A549 (cell line): ENCODE results near the gene STX1B. TPM values are rescaled to one million over a fixed set of nuclear protein-coding genes. Genes with fewer than 3 reads are reported as not detected.

ENCODE experiments used
- ATAC-seq, 2 experiments: fragments of 200-7000 bp in 1 of 2; fragments of >200 bp in 1 of 2; cut with Nextera tagmentation in 1 of 2; cut with Tn5 transposase in 1 of 2; 3 replicates each; pipeline versions ENCODE4 v1.8.0 to v1.9.1; 2018 to 2020; ENCODE audit warnings: mild to moderate bottlenecking in 1 of 2, moderate library complexity in 1 of 2
- CTCF ChIA-PET: fragments of 300-600 bp; sonication (Branson Sonifier 250); formaldehyde crosslinking; extraction: SDS; loops from one replicate; lab custom pipeline; 2021; ENCODE audit warnings: antibody characterized with exemption, inconsistent platforms; lab: Yijun Ruan, JAX
- POLR2A ChIA-PET: fragments of 350-600 bp; formaldehyde crosslinking; extraction: SDS; loops from one replicate; lab custom pipeline; 2021; ENCODE audit warnings: antibody characterized with exemption, inconsistent platforms; lab: Yijun Ruan, JAX
- DNase-seq, 2 experiments: peaks; one replicate each; pipeline versions ENCODE4 v3.0.0 to v3.0.0-alpha.2; 2011 to 2016; ENCODE audit warnings: low read depth in 1 of 2, low spot score in 1 of 2
- FAIRE-seq: peaks from 2 replicates; lab custom pipeline; 2011; peaks lifted over from hg19 to GRCh38; lab: Jason Lieb, UNC
- H3K27ac ChIP-seq, 2 experiments: fragments of >200 bp; sonication (Bioruptor Twin); formaldehyde crosslinking; 3 replicates each; pipeline ENCODE4 v1.5.1; 2016 to 2017
- H3K4me1 ChIP-seq: fragments of >200 bp; sonication (Bioruptor Twin); formaldehyde crosslinking; 3 replicates; pipeline ENCODE4 v1.6.1; 2016
- H3K4me2 ChIP-seq: fragments of >200 bp; sonication (Bioruptor Twin); formaldehyde crosslinking; 3 replicates; pipeline ENCODE4 v1.6.1; 2016
- H3K4me3 ChIP-seq: fragments of >200 bp; sonication (Bioruptor Twin); formaldehyde crosslinking; 3 replicates; pipeline ENCODE4 v1.5.1; 2016
- H3K9me3 ChIP-seq: fragments of >200 bp; sonication (Bioruptor Twin); formaldehyde crosslinking; 3 replicates; pipeline ENCODE4 v1.6.1; 2016
- ATOH8 ChIP-seq: fragments of 250-450 bp; sonication (Bioruptor Pico); IDR thresholded peaks from 2 replicates; pipeline ENCODE4 v1.5.0; 2020; ENCODE audit warnings: low read depth, mild to moderate bottlenecking, moderate library complexity
- CHD2 ChIP-seq: fragments of 150-350 bp; IDR thresholded peaks from 2 replicates; pipeline ENCODE4 v1.6.1; 2014; ENCODE audit warnings: low read length; ENCODE audit not compliant: partially characterized antibody
- CHD4 ChIP-seq: fragments of 200-600 bp; sonication (generic); IDR thresholded peaks from 2 replicates; pipeline ENCODE4 v1.6.1; 2016; ENCODE audit warnings: antibody characterized with exemption, mild to moderate bottlenecking, borderline replicate concordance
- CTCF ChIP-seq: fragments of >200 bp; sonication (Bioruptor Twin); formaldehyde crosslinking; IDR thresholded peaks from 3 replicates; pipeline ENCODE4 v1.5.1; 2016
- E2F6 ChIP-seq: IDR thresholded peaks from 2 replicates; pipeline ENCODE4 v1.6.1; 2012; ENCODE audit warnings: low read depth, borderline replicate concordance
- EHMT2 ChIP-seq: fragments of 200-600 bp; sonication (generic); IDR thresholded peaks from 2 replicates; pipeline ENCODE4 v1.6.1; 2016; ENCODE audit warnings: antibody characterized with exemption, low read depth, mild to moderate bottlenecking, moderate library complexity
- FOSB ChIP-seq: fragments of 250-450 bp; sonication (Bioruptor Pico); IDR thresholded peaks from 2 replicates; pipeline ENCODE4 v1.5.0; 2020; ENCODE audit warnings: mild to moderate bottlenecking, moderate library complexity
- FOSL2 ChIP-seq, 2 experiments: fragments of 450-650 bp in 1 of 2; fragments of >200 bp in 1 of 2; sonication (Bioruptor Twin) in 1 of 2; formaldehyde crosslinking; IDR thresholded peaks; 2 replicates each; pipeline versions ENCODE4 v1.5.0 to v1.6.1; 2016 to 2020; ENCODE audit warnings: mild to moderate bottlenecking in 1 of 2, moderate library complexity in 1 of 2
- HDAC2 ChIP-seq: fragments of 200-600 bp; sonication (generic); IDR thresholded peaks from 2 replicates; pipeline ENCODE4 v1.6.1; 2016
- HMGXB4 ChIP-seq: fragments of 250-450 bp; sonication (Bioruptor Pico); IDR thresholded peaks from 2 replicates; pipeline ENCODE4 v1.5.0; 2021; ENCODE audit warnings: mild to moderate bottlenecking, moderate library complexity, borderline replicate concordance
- HOXB5 ChIP-seq: fragments of 250-450 bp; sonication (Bioruptor Pico); IDR thresholded peaks from 2 replicates; pipeline ENCODE4 v1.5.0; 2020; ENCODE audit warnings: mild to moderate bottlenecking, moderate library complexity
- JUNB ChIP-seq: fragments of >200 bp; sonication (Bioruptor Twin); formaldehyde crosslinking; IDR thresholded peaks from 2 replicates; pipeline ENCODE4 v1.6.1; 2016
- KDM1A ChIP-seq: fragments of 200-600 bp; sonication (generic); IDR thresholded peaks from 2 replicates; pipeline ENCODE4 v1.6.1; 2016; ENCODE audit warnings: low read depth, mild to moderate bottlenecking
- KDM5A ChIP-seq: fragments of 200-600 bp; sonication (generic); IDR thresholded peaks from 2 replicates; pipeline ENCODE4 v1.6.1; 2016; ENCODE audit warnings: antibody characterized with exemption, mild to moderate bottlenecking
- POLR2AphosphoS2 ChIP-seq: conservative IDR thresholded peaks from 2 replicates; pipeline ENCODE4 v1.6.1; 2012; ENCODE audit warnings: low read length, improper control_type of control experiment, inconsistent platforms
- TP53 ChIP-seq: fragments of 250-450 bp; sonication (Bioruptor Pico); IDR thresholded peaks from 2 replicates; pipeline ENCODE4 v1.5.0; 2021; ENCODE audit warnings: mild to moderate bottlenecking, moderate library complexity
- ZFP36 ChIP-seq: fragments of 450-650 bp; IDR thresholded peaks from 2 replicates; pipeline ENCODE4 v1.6.1; 2014; ENCODE audit warnings: borderline replicate concordance; ENCODE audit not compliant: partially characterized antibody
- WGBS: methylation state at CpG from one replicate; pipeline ENCODE4 v1.1.6; 2017; ENCODE audit errors: missing lambda C conversion rate; 5-methylcytosine and 5-hydroxymethylcytosine counted together
- polyA plus RNA-seq, 4 experiments: library from polyadenylated mRNA; depleted of rRNA in 3 of 4; stranded (reverse); fragments of >200 nt; fragmentation: RNase III in 1 of 4; extraction: RNeasy Plus Mini Kit Qiagen cat#74134 plus additional on column Dnase treatment in 1 of 4; gene quantifications; 2 replicates in 3 of 4; 3 replicates in 1 of 4; pipeline ENCODE4 v1.2.3, GENCODE V29; 2011 to 2017
- TF ChIP-seq, protein P1 (sequence below): fragments of >200 bp; sonication (Bioruptor Twin); formaldehyde crosslinking; IDR thresholded peaks from 3 replicates; pipeline ENCODE4 v1.6.1; 2016
- TF ChIP-seq, protein P2 (sequence below): fragments of >200 bp; sonication (Bioruptor Twin); formaldehyde crosslinking; IDR thresholded peaks from 2 replicates; pipeline ENCODE4 v1.6.1; 2016

The STX1B gene
- polyA plus RNA-seq, 2 of the 4 experiments (the other 2 are of a cell fraction), result 2.4 to 2.6 TPM

- no peak for TF ChIP-seq TP53 (CRISPR knock-in tag)
- TF ChIP-seq CHD2, result no peak
- TF ChIP-seq HDAC2, result no peak
- TF ChIP-seq, protein P1, sequence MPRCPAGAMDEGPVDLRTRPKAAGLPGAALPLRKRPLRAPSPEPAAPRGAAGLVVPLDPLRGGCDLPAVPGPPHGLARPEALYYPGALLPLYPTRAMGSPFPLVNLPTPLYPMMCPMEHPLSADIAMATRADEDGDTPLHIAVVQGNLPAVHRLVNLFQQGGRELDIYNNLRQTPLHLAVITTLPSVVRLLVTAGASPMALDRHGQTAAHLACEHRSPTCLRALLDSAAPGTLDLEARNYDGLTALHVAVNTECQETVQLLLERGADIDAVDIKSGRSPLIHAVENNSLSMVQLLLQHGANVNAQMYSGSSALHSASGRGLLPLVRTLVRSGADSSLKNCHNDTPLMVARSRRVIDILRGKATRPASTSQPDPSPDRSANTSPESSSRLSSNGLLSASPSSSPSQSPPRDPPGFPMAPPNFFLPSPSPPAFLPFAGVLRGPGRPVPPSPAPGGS, result no peak
- TF ChIP-seq FOSL2 (IDR thresholded peaks at IDR 0.05), result no peak
- TF ChIP-seq FOSL2 (CRISPR knock-in tag; IDR thresholded peaks at IDR 0.05), result no peak
- no peak for TF ChIP-seq KDM5A
- no peak for TF ChIP-seq E2F6
- TF ChIP-seq POLR2AphosphoS2, result no peak
- no peak for TF ChIP-seq HOXB5 (CRISPR knock-in tag)
- TF ChIP-seq ATOH8, result no peak
- TF ChIP-seq ZFP36, result no peak
- TF ChIP-seq CHD4, result no peak
- TF ChIP-seq FOSB, result no peak
- no peak for TF ChIP-seq EHMT2
- Histone ChIP-seq H3K27ac (peak overlapping the region in 1 of 2 experiments; percentile 18; a peak in 1 of 6 replicates), H3K4me2 (no peak overlapping the region), H3K4me3 (no peak overlapping the region), H3K4me1 (peaks cover 5% of the 10 kb centered on the region; the same call in 1 of the 3 replicates), H3K9me3 (no peaks in the 10 kb centered on the region)
- DNase-seq, result no peak
- CTCF ChIA-PET, result interaction anchor here (1.1 kb wide), 1 partner anchor 22 kb away, joined by 5 read pairs; no protein-coding TSS in a partner anchor
- POLR2A ChIA-PET, result interaction anchor here (0.6 kb wide), 1 partner anchor 52 kb away, joined by 3 read pairs; no protein-coding TSS in a partner anchor
- peak in 1 of 2 experiments; percentile 32; a peak in 3 of 6 replicates for ATAC-seq
- 78% methylated on average over 7 of the region's 7 CpGs for WGBS
- FAIRE-seq, result no peak
These were observed 4.4 kb downstream of the STX1B start for GRCh38 chr16:31006086-31006385.

DNA sequence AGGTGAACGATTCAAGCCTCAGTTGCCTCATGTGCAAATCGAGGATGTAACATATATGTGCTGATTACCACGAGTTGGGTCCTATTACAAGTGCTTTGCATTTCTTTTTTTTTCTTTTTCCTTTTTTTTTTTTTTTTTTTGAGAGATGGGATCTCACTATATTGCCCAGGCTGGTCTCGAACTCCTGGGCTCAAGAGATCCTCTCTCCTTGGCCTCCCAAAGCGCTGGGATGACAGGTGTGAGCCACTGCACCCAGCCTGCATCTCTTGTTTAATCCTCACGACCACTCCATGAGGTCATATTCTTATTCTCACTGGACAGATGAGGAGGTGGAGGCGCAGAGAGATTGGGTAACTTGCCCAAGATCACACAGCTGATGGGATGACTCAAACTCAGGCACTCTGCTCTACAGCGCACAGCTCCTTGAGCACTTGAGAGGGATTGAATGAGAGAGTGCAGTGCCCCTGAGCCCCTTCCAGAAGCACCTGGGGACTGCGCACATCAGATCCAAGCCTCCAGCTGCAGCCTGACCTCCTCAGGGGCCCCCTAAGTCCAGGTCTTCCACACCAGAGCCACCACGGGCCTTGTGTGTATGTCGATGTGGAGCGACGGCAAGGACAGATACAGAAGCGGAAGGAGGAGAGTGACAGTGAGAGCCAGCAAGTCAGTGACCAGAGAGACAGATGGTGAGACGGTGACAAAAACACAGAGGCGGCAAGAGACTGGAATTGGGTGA, 4.9 kb downstream of the STX1B start:
- Histone ChIP-seq H3K9me3 (no peaks in the 10 kb centered on the region), H3K4me3 (no peak overlapping the region), H3K4me1 (peaks cover 5% of the 10 kb centered on the region; the same call in 1 of the 3 replicates), H3K4me2 (no peak overlapping the region), H3K27ac (no peak overlapping the region; a peak in 1 of 6 replicates)
- ChIA-PET POLR2A (interaction anchor here (0.6 kb wide), 1 partner anchor 51 kb away, joined by 3 read pairs; no protein-coding TSS in a partner anchor), CTCF (interaction anchor here (1.1 to 3.7 kb wide), 2 partner anchors 20 to 23 kb away, joined by 5 to 15 read pairs; partner anchors contain the start of gene HSD3B7)
- DNase-seq, result no peak
- no peak for TF ChIP-seq FOSB
- peak; percentile 5 for TF ChIP-seq ZFP36
- ATAC-seq, result no peak
- FAIRE-seq, result no peak
- WGBS, result 71% methylated on average over 16 of the region's 16 CpGs

- H3K27ac ChIP-seq, result no peak overlapping the region
- ChIA-PET CTCF (interaction anchor here (0.7 to 3.7 kb wide), 3 partner anchors 19 to 183 kb away, joined by 3 to 15 read pairs (median 4); partner anchors contain the start of gene HSD3B7), POLR2A (interaction anchor here (1.5 kb wide), 1 partner anchor 113 kb away, joined by 3 read pairs; no protein-coding TSS in a partner anchor)
- peak; percentile 32 for TF ChIP-seq ZFP36
- no peak for TF ChIP-seq CHD2
- TF ChIP-seq JUNB, result no peak
- TF ChIP-seq KDM1A, result no peak; the same call in 1 of the 2 replicates
- TF ChIP-seq, protein P2, sequence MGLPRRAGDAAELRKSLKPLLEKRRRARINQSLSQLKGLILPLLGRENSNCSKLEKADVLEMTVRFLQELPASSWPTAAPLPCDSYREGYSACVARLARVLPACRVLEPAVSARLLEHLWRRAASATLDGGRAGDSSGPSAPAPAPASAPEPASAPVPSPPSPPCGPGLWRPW, result no peak
- TF ChIP-seq CTCF, result no peak
- no peak for TF ChIP-seq HMGXB4
- TF ChIP-seq, protein P1, result no peak
- 47% methylated on average over 2 of the region's 2 CpGs for WGBS
- H3K4me2 ChIP-seq, result no peak overlapping the region
- DNase-seq (no peak), ATAC-seq (no peak), FAIRE-seq (no peak)
- no peaks in the 10 kb centered on the region for H3K9me3 ChIP-seq
- no peak overlapping the region for H3K4me3 ChIP-seq
- H3K4me1 ChIP-seq, result peaks cover 9% of the 10 kb centered on the region; the same call in 2 of the 3 replicates
These were observed 5.8 kb downstream of the STX1B start for GRCh38 chr16:31004658-31005057.
